ENCODE results near the gene NHSL2.

DNA sequence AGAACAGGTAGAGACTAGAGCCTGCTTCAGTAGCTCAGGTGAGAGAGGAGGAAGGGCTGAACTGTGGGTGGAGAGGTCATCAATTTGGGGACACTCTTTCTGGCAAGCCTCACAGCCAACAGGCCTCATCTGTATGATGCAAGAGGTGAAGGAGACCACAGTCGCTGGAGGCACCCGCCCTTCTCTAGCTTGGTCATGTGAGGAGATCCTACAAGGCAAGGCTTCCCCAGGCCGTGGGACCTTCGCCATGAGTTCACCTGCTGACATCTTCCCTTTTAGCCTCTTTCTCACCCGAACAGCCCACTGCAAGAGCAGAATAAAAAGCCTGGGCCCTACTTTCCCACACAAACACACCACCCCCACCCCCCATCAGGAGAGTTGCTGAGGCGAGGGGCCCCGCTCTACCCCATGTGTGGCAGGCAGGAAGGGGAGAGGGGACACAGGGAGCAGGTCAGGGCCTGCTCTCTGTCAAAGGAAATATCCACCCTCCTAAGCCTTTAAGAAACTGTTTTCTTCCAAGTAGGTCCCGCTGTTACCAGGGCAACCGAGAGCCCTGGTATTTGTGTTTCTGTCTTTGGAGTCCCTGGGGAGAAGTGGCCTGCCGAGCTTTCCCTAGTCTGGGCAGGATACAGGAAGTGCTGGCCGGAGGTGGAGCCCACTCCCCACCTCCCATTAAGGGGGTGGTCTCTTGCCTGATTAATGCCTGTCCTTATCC lies 213.0 kb downstream of the NHSL2 start:
- TF ChIP-seq, protein P1, sequence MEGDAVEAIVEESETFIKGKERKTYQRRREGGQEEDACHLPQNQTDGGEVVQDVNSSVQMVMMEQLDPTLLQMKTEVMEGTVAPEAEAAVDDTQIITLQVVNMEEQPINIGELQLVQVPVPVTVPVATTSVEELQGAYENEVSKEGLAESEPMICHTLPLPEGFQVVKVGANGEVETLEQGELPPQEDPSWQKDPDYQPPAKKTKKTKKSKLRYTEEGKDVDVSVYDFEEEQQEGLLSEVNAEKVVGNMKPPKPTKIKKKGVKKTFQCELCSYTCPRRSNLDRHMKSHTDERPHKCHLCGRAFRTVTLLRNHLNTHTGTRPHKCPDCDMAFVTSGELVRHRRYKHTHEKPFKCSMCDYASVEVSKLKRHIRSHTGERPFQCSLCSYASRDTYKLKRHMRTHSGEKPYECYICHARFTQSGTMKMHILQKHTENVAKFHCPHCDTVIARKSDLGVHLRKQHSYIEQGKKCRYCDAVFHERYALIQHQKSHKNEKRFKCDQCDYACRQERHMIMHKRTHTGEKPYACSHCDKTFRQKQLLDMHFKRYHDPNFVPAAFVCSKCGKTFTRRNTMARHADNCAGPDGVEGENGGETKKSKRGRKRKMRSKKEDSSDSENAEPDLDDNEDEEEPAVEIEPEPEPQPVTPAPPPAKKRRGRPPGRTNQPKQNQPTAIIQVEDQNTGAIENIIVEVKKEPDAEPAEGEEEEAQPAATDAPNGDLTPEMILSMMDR (IDR thresholded peaks at IDR 0.05; ENCODE audit: insufficient read depth, low read depth, low read length) = no peak
- no peak for TF ChIP-seq EZH2 (IDR thresholded peaks at IDR 0.05; ENCODE audit: insufficient read depth, low read length)
